Transverse colon (tissue), 4 donors: ENCODE data around the gene GABBR2.

Source experiments
- EP300 ChIP-seq: sonication (generic); formaldehyde crosslinking; IDR thresholded peaks from one replicate; pipeline ENCODE4 v1.6.1; 2017; ENCODE audit warnings: antibody characterized with exemption, low read depth
- POLR2A ChIP-seq: fragments of 450-650 bp; IDR thresholded peaks from one replicate; pipeline ENCODE4 v1.6.1; 2016; ENCODE audit warnings: antibody characterized with exemption, mild to moderate bottlenecking, moderate library complexity
- POLR2AphosphoS5 ChIP-seq, 3 donors: sonication (generic); formaldehyde crosslinking; IDR thresholded peaks; one replicate each; pipeline ENCODE4 v1.6.1; 2016; ENCODE audit warnings: antibody characterized with exemption in 3 of 3
- TF ChIP-seq, protein P1 (sequence below), 5 experiments: fragments of 200-600 bp in 3 of 5; fragments of 450-650 bp in 2 of 5; sonication (generic) in 3 of 5; IDR thresholded peaks; 1 replicate in 2 of 5; 2 replicates in 3 of 5; pipeline ENCODE4 v1.5.1; 2016 to 2017; ENCODE audit warnings: antibody characterized with exemption in 5 of 5, inconsistent platforms in 3 of 5, mild to moderate bottlenecking in 2 of 5, moderate library complexity in 1 of 5

DNA sequence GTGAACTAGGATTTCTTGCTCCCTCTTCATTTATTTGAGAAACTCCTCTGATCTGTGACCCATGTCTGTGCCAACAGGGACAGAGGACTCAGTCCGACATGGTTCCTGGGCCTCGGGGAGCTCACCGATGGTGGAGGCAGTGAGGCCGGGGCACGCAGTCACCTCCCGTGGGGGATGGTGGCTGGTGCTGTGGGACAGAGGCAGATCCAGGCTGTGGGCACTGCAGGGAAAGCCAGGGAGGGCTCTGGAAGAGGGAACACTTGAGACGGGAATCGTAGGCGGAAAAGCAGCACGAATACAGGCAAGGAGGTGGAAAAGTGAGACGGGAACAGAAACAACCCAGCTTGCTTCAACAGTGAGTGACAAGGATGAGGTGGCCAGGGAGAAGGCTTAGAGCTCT, 127.8 kb downstream of the GABBR2 start:
- no peak for TF ChIP-seq POLR2AphosphoS5 (IDR thresholded peaks at IDR 0.05)
- no peak for TF ChIP-seq POLR2A
- TF ChIP-seq, protein P1, sequence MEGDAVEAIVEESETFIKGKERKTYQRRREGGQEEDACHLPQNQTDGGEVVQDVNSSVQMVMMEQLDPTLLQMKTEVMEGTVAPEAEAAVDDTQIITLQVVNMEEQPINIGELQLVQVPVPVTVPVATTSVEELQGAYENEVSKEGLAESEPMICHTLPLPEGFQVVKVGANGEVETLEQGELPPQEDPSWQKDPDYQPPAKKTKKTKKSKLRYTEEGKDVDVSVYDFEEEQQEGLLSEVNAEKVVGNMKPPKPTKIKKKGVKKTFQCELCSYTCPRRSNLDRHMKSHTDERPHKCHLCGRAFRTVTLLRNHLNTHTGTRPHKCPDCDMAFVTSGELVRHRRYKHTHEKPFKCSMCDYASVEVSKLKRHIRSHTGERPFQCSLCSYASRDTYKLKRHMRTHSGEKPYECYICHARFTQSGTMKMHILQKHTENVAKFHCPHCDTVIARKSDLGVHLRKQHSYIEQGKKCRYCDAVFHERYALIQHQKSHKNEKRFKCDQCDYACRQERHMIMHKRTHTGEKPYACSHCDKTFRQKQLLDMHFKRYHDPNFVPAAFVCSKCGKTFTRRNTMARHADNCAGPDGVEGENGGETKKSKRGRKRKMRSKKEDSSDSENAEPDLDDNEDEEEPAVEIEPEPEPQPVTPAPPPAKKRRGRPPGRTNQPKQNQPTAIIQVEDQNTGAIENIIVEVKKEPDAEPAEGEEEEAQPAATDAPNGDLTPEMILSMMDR (IDR thresholded peaks at IDR 0.05) = no peak
- TF ChIP-seq EP300 = no peak
